ENCODE results near the gene PPHLN1.

Gene PPHLN1

DNA sequence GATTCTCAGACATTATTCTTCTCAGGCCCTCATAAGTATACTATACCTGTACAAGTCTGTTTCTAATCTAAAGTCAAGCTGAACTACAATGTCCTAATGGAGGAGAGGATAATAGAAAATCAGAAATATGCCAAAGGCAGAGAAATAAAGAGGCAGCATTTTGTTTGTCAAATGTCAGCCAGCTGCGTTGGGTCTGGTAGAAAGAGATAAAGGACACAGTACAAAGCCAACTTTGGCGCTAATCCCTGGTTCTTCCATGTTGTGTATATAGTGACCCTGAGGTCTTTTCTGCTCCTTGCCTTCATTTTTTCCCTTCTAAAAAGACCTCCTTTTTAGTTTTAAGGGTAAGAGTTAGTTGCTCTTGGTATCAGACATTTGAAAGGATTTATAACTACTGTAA is 160.4 kb downstream of the PPHLN1 start:
- DNase-seq, result no peak

- no peak for DNase-seq
These were observed 164.4 kb downstream of the PPHLN1 start for GRCh38 chr12:42490261-42490842.

All from left hindlimb (tissue), 1 donor.